ENCODE data around the gene ZNF646.

GRCh38 chr16:31106509-31107464 is 32.6 kb downstream of the ZNF646 start:
- no peak for TF ChIP-seq POLR2A (IDR thresholded peaks at IDR 0.05)
- no peak for TF ChIP-seq CTCF (IDR thresholded peaks at IDR 0.05)
